GM12864 (cell line): ENCODE results near the gene MKLN1.

ENCODE experiments used
- DNase-seq: peaks from one replicate; pipeline ENCODE4 v3.0.0-alpha.2; 2011; ENCODE audit warnings: low read depth
- H3K4me3 ChIP-seq: 2 replicates; pipeline ENCODE4 v1.5.1; 2011; ENCODE audit warnings: mild to moderate bottlenecking, low read depth, low read length, control low read depth
- CTCF ChIP-seq: IDR thresholded peaks from 2 replicates; pipeline ENCODE4 v1.5.1; 2011; ENCODE audit warnings: low read depth, mild to moderate bottlenecking, moderate library complexity, low read length, control low read depth, inconsistent platforms; ENCODE audit errors: missing control alignments

MKLN1 gene

GRCh38 chr7:131336956-131337355 is 9.3 kb downstream of the MKLN1 start:
- TF ChIP-seq CTCF: no peak
- no peak overlapping the region for H3K4me3 ChIP-seq
- DNase-seq: no peak

GRCh38 chr7:131338173-131338572 is 10.5 kb downstream of the MKLN1 start:
- no peak for TF ChIP-seq CTCF
- no peak for DNase-seq

GRCh38 chr7:131338691-131339390 is 11.2 kb downstream of the MKLN1 start:
- no peak for TF ChIP-seq CTCF
- no peak for DNase-seq
- no peak overlapping the region for H3K4me3 ChIP-seq

More at GRCh38 chr7:131338173-131338572, 10.5 kb downstream of the MKLN1 start:
- no peak overlapping the region for H3K4me3 ChIP-seq

GRCh38 chr7:131341690-131342089 is 14.0 kb downstream of the MKLN1 start:
- no peak for DNase-seq
- no peak overlapping the region for H3K4me3 ChIP-seq
- TF ChIP-seq CTCF: no peak

GRCh38 chr7:131342864-131343442 is 15.3 kb downstream of the MKLN1 start:
- no peak for TF ChIP-seq CTCF
- no peak overlapping the region for H3K4me3 ChIP-seq
- no peak for DNase-seq

- no peak overlapping the region for H3K4me3 ChIP-seq
- TF ChIP-seq CTCF: no peak
- DNase-seq: no peak
Measured at GRCh38 chr7:131346885-131347592, 19.4 kb downstream of the MKLN1 start.
